ENCODE results near the gene IGFBPL1. TPM values are rescaled to one million over a fixed set of nuclear protein-coding genes. Genes with fewer than 3 reads are reported as not detected.
"Not testable (repeated sequence)": the region's sequence is repeated elsewhere in the genome, so short reads cannot be mapped to it uniquely, and the experiment has no call there.

IGFBPL1 gene
- total RNA-seq, 3 donors from 2014 or later, result 0.38 to 0.63 TPM; not detected in 1

- TF ChIP-seq CTCF (IDR thresholded peaks at IDR 0.05), result no peak
- DNase-seq (no peak), ATAC-seq (no peak)
- no peaks in the 10 kb centered on the region for H3K4me1 ChIP-seq (ENCODE audit: low read depth)
- intact Hi-C loops (cut with DNase I, micrococcal nuclease), result no loop called here
- H3K36me3 ChIP-seq (ENCODE audit: low read depth), result no peaks in the 10 kb centered on the region
- no peaks in the 10 kb centered on the region for H3K9me3 ChIP-seq
- H3K4me3 ChIP-seq, result no peak overlapping the region
Measured at GRCh38 chr9:38405785-38406184, 18.5 kb downstream of the IGFBPL1 start.

GRCh38 chr9:38404314-38404713, 19.9 kb downstream of the IGFBPL1 start:
- ATAC-seq (no peak), DNase-seq (no peak)
- no peak for TF ChIP-seq CTCF (IDR thresholded peaks at IDR 0.05)
- no peak overlapping the region for H3K4me3 ChIP-seq
- intact Hi-C loops (cut with DNase I, micrococcal nuclease), result no loop called here
- H3K4me1 ChIP-seq (ENCODE audit: low read depth), result peaks cover 3% of the 10 kb centered on the region
- H3K36me3 ChIP-seq (ENCODE audit: low read depth), result no peaks in the 10 kb centered on the region
- H3K9me3 ChIP-seq, result no peaks in the 10 kb centered on the region

DNA sequence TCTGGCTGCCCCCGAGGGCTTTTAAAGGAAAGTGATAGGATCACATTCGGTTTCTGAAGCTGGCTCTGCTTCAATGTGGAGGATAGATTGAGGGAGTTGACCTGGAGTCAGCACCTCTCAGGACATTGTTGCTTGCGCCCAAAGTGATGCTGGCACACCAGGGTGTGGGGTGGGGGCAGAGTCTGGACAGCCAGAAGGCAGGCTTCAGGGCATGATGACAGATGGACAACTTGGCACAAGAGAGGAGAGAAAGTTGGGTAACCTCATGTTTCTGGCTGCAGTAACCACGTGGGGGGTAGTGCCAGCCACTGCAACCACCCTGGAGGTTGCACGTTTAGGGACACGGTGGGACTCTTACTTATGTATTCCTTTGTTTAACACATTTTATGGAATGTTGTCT, 22.3 kb downstream of the IGFBPL1 start:
- H3K9me3 ChIP-seq, result no peaks in the 10 kb centered on the region
- intact Hi-C loops (cut with DNase I, micrococcal nuclease), result no loop called here
- H3K4me1 ChIP-seq (ENCODE audit: low read depth), result peaks cover 3% of the 10 kb centered on the region
- ATAC-seq (no peak), DNase-seq (no peak)
- no peak for TF ChIP-seq CTCF (IDR thresholded peaks at IDR 0.05)
- no peaks in the 10 kb centered on the region for H3K36me3 ChIP-seq (ENCODE audit: low read depth)
- no peak overlapping the region for H3K4me3 ChIP-seq

DNA sequence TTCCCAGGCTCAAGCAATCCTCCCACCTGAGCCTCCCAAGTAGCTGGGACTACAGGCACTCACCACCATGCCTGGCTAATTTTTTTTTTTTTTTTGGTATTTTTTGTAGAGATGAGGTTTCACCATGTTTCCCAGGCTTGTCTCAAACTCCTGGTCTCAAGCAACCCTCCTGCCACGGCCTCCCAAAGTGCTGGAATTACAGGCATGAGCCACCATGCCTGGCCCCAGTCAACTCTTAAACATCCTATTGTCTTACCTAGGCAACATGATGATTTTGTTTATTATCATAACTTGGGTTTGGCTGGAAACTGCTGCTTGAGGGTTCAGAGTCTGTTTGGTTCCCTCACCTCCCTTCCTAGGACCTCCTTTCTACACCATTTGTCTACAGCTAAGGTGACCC, 25.1 kb downstream of the IGFBPL1 start:
- not testable (repeated sequence) for H3K9me3 ChIP-seq; H3K4me3 ChIP-seq; DNase-seq; ATAC-seq; H3K36me3 ChIP-seq (ENCODE audit: low read depth)
- intact Hi-C loops (cut with DNase I, micrococcal nuclease), result loop anchor here in 1 of 2 donors (10.0 kb wide), 1 partner anchor 614 kb away; the partner anchor contains the start of gene EXOSC3
- H3K4me1 ChIP-seq (ENCODE audit: low read depth), result peaks cover 11% of the 10 kb centered on the region

- no peak for DNase-seq
- TF ChIP-seq CTCF (IDR thresholded peaks at IDR 0.05), result no peak
- intact Hi-C loops (cut with DNase I, micrococcal nuclease), result loop anchor here in 1 of 2 donors (10.0 kb wide), 1 partner anchor 612 kb away; the partner anchor contains the start of gene EXOSC3
- H3K4me1 ChIP-seq (ENCODE audit: low read depth), result peaks cover 16% of the 10 kb centered on the region
- no peaks in the 10 kb centered on the region for H3K36me3 ChIP-seq (ENCODE audit: low read depth)
- no peak for ATAC-seq
- no peak overlapping the region for H3K4me3 ChIP-seq
- H3K9me3 ChIP-seq, result no peaks in the 10 kb centered on the region
Measured at GRCh38 chr9:38396371-38396671, 27.9 kb downstream of the IGFBPL1 start.

DNA sequence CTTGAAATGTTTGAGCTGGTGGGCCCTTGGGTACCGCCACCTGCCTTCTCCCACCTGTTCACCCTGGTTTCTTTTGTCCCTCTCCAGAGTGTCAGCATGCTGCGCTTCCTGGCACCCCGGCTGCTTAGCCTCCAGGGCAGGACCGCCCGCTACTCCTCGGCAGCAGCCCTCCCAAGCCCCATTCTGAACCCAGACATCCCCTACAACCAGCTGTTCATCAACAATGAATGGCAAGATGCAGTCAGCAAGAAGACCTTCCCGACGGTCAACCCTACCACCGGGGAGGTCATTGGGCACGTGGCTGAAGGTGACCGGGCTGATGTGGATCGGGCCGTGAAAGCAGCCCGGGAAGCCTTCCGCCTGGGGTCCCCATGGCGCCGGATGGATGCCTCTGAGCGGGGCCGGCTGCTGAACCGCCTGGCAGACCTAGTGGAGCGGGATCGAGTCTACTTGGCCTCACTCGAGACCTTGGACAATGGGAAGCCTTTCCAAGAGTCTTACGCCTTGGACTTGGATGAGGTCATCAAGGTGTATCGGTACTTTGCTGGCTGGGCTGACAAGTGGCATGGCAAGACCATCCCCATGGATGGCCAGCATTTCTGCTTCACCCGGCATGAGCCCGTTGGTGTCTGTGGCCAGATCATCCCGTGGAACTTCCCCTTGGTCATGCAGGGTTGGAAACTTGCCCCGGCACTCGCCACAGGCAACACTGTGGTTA, 28.4 kb downstream of the IGFBPL1 start:
- intact Hi-C loops (cut with DNase I, micrococcal nuclease), result loop anchor here in 1 of 2 donors (10.0 kb wide), 1 partner anchor 611 kb away; the partner anchor contains the start of gene EXOSC3
- no peaks in the 10 kb centered on the region for H3K36me3 ChIP-seq (ENCODE audit: low read depth)
- H3K4me1 ChIP-seq (ENCODE audit: low read depth), result peaks cover 16% of the 10 kb centered on the region
- ATAC-seq (no peak), DNase-seq (no peak)
- H3K4me3 ChIP-seq, result no peak overlapping the region
- TF ChIP-seq CTCF (IDR thresholded peaks at IDR 0.05), result no peak
- H3K9me3 ChIP-seq, result no peaks in the 10 kb centered on the region
